Upper lobe of left lung (tissue), 4 donors: ENCODE data around the gene KCNJ4.
"Not testable (repeated sequence)": the region's sequence is repeated elsewhere in the genome, so short reads cannot be mapped to it uniquely, and the experiment has no call there.

ENCODE experiments used
- CTCF ChIP-seq, 6 experiments: fragments of 450-650 bp in 4 of 6; fragments of 200-600 bp in 2 of 6; sonication (generic) in 2 of 6; IDR thresholded peaks; one replicate each; pipeline ENCODE4 v1.5.1; 2016 to 2019; ENCODE audit warnings: antibody characterized with exemption in 6 of 6
- EP300 ChIP-seq, 4 donors: sonication (generic); formaldehyde crosslinking; IDR thresholded peaks; one replicate each; pipeline ENCODE4 v1.5.1; 2017; ENCODE audit warnings: antibody characterized with exemption in 4 of 4, control low read depth in 2 of 4
- POLR2A ChIP-seq, 4 donors: fragments of 450-650 bp; IDR thresholded peaks; one replicate each; pipeline ENCODE4 v1.5.1; 2016 to 2017; ENCODE audit warnings: antibody characterized with exemption in 4 of 4, mild to moderate bottlenecking in 2 of 4

GRCh38 chr22:38386918-38387317 lies 68.1 kb downstream of the KCNJ4 start:
- TF ChIP-seq CTCF, POLR2A, EP300 (IDR thresholded peaks at IDR 0.05): not testable (repeated sequence)
